Sigmoid colon (tissue), 4 donors: ENCODE measurements around the gene HTR1D.

Experiments
- CTCF ChIP-seq, 4 experiments: fragments of 450-650 bp in 3 of 4; fragments of 200-600 bp in 1 of 4; IDR thresholded peaks; one replicate each; pipeline ENCODE4 v1.5.1; 2016 to 2019; ENCODE audit warnings: antibody characterized with exemption in 4 of 4, mild to moderate bottlenecking in 3 of 4, moderate library complexity in 2 of 4
- EP300 ChIP-seq, 4 donors: sonication (generic); formaldehyde crosslinking; IDR thresholded peaks; one replicate each; pipeline ENCODE4 v1.6.1; 2017; ENCODE audit warnings: antibody characterized with exemption in 4 of 4
- POLR2A ChIP-seq, 2 donors: fragments of 450-650 bp; IDR thresholded peaks; one replicate each; pipeline ENCODE4 v1.6.1; 2016; ENCODE audit warnings: antibody characterized with exemption in 2 of 2, mild to moderate bottlenecking in 2 of 2, moderate library complexity in 2 of 2
- POLR2AphosphoS5 ChIP-seq, 4 donors: sonication (generic); formaldehyde crosslinking; IDR thresholded peaks; one replicate each; pipeline ENCODE4 v1.6.1; 2017; ENCODE audit warnings: antibody characterized with exemption in 4 of 4

- TF ChIP-seq CTCF (IDR thresholded peaks at IDR 0.05) (no peak), POLR2A (IDR thresholded peaks at IDR 0.05) (no peak), POLR2AphosphoS5 (IDR thresholded peaks at IDR 0.05) (no peak), EP300 (IDR thresholded peaks at IDR 0.05) (no peak)
Measured at GRCh38 chr1:23227806-23228205, 10.5 kb upstream of the HTR1D start.
